Gastroesophageal sphincter (tissue), 3 donors: Measurements from ENCODE around the gene DCTN3.

Experiments used
- CTCF ChIP-seq, 4 experiments: fragments of 200-600 bp in 2 of 4; fragments of 450-650 bp in 2 of 4; sonication (generic) in 1 of 4; IDR thresholded peaks; one replicate each; pipeline ENCODE4 v1.5.1; 2017 to 2019; ENCODE audit warnings: antibody characterized with exemption in 4 of 4, mild to moderate bottlenecking in 2 of 4, moderate library complexity in 2 of 4
- EP300 ChIP-seq: sonication (generic); formaldehyde crosslinking; IDR thresholded peaks from one replicate; pipeline ENCODE4 v1.6.1; 2017; ENCODE audit warnings: antibody characterized with exemption, mild to moderate bottlenecking
- POLR2A ChIP-seq, 2 donors: fragments of 450-650 bp; IDR thresholded peaks; one replicate each; pipeline ENCODE4 v1.6.1; 2017; ENCODE audit warnings: antibody characterized with exemption in 2 of 2, mild to moderate bottlenecking in 2 of 2, moderate library complexity in 1 of 2
- POLR2AphosphoS5 ChIP-seq: sonication (generic); formaldehyde crosslinking; IDR thresholded peaks from one replicate; pipeline ENCODE4 v1.6.1; 2017; ENCODE audit warnings: antibody characterized with exemption

- TF ChIP-seq POLR2A (IDR thresholded peaks at IDR 0.05): no peak
- no peak for TF ChIP-seq CTCF (IDR thresholded peaks at IDR 0.05)
- no peak for TF ChIP-seq POLR2AphosphoS5
- no peak for TF ChIP-seq EP300
Observed at GRCh38 chr9:34611251-34611810, 9.0 kb downstream of the DCTN3 start.
